ENCODE measurements around the gene DNAJC9. TPM values are rescaled to one million over a fixed set of nuclear protein-coding genes. Genes with fewer than 3 reads are reported as not detected.

DNAJC9 gene
- total RNA-seq, 1 experiment from 2014 or later = 42.5 TPM

DNA sequence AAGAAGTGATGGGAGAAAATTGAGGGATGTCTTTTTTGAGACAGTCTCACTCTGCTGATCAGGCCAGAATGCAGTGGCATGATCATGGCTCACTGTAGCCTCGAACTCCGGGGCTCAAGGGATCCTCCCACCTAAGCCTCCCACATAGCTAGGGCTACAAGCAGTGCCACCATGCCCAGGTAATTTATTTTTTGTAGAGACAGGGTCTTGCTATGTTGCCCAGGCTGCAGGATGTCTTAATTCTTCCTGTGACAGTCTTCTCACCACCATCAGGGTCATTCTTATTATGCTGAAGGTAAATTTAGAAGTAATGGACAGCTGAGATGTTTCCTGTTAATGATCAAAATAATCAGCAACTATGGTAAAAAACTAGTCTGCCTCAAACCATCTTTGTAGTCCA lies 7.1 kb downstream of the DNAJC9 start:
- no peak for DNase-seq (ENCODE audit: extremely low read depth, low read depth)

DNA sequence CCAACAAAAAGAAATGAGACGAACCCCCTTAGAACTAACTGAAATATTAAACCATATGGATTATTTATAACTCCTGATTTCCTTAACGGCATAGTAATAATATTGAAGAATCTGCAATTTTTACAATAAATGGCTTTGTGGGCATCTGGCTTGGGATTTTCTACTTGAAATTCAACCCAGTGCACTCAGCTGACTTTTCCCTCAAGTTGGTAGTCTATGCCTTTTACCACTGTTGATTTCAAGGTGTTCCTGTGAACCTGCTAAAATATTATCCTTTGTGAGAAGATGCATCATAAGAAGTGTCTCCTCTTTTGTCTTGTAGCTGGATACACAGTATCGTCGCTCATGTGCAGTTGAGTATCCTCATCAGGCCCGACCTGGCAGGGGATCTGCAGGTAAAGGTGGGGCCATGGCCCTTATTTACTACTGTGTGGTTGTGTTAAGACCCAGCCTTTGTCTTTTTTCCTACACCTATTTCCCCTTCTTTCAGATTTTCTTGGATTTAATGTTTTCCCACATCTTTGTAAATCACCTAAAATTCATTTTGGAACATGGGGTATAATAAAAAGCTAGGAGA lies 8.0 kb downstream of the DNAJC9 start:
- no peak for DNase-seq (ENCODE audit: extremely low read depth, low read depth)

DNA sequence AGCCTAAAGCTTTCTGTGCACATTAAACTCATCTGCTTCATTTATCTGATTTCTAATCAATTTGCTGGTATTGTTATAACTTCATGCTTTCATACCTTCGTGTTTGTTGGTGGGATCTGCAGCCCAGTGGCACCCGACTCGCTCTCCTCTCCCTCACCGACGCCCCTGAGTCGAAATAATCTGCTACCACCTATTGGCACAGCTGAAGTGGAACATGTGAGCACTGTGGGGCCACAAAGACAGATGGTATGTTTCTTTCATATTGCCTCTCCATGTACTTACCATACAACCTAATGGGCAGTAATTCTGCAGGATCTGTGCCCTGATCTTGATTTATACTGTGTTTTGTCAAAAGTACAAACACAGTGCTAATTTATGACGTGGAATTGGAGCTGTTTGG lies 12.4 kb downstream of the DNAJC9 start:
- no peak for DNase-seq (ENCODE audit: extremely low read depth, low read depth)

DNA sequence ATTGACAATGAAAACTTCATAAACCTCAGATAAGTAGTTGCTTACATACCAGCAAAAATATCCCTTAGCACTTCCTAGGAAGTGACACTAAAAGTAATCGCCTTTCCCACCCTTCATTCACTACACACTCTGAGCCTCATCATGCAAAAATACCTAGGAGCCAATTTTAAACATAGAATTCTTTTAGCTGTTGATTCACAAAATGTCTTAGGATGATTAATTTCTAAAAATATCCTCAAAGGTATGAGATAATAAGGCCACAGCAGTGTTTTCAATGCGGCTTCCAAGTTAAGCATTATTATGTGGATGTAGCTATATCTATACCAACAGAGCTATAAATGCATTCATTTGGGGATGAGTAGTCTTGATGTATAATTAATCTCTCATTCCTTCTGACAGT lies 13.2 kb downstream of the DNAJC9 start:
- no peak for DNase-seq (ENCODE audit: extremely low read depth, low read depth)

DNA sequence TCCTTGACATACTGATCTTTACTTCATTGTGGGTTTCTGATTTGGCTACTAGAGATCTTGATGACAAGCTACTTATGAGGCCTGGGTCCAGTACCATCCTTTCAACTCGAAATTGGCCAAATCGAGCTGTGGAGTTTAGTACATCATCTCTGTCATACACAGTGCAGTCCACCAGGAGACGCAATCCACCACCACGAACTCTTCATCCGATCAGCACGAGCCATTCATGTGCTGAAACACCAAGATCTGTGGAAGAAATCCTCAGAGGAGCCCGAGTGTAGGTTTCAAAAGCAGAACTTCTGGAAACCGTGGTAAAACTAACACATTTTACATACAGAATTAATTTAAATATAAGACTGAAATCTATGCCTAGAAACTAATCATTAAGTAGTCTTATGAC lies 14.2 kb downstream of the DNAJC9 start:
- no peak for DNase-seq (ENCODE audit: extremely low read depth, low read depth)

DNA sequence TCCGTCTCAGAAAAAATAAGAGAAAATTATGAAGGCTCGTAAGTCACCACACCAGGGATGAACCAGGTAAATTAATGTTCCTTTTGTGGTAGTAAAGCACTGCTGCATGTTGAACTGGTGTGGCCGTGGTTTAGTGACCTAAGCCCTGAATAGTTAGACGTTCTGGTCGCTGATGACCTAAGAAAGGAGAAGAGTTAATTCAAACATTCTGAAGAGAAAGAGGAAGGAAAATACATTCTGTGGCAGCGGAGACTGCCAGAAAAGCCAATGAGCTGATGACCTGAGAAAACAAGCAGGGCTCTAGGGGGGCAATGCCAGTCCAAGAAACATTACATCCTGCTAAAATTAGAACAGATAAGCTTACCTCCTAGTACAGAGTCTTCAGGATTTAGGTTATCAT lies 17.5 kb downstream of the DNAJC9 start:
- DNase-seq (ENCODE audit: extremely low read depth, low read depth) = no peak

DNA sequence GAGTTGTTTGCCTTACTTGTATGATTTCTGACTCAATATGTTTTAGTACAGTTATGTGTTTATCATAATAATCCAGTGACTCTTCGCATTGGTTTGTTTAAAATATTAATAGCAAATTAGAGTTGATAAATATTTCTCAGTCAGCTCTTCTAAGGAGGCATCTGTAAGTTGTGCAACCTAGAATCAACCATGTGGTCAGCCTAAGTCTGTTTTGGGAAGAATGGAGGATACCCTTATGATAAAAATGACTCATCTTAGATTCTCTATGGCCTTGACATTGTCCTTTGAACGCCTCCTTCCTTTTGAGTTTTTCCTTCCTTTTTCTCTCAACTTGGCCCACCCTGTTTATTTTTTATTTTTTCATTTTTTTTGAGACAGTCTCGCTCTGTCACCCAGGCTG lies 18.8 kb downstream of the DNAJC9 start:
- DNase-seq (ENCODE audit: extremely low read depth, low read depth) = no peak

DNA sequence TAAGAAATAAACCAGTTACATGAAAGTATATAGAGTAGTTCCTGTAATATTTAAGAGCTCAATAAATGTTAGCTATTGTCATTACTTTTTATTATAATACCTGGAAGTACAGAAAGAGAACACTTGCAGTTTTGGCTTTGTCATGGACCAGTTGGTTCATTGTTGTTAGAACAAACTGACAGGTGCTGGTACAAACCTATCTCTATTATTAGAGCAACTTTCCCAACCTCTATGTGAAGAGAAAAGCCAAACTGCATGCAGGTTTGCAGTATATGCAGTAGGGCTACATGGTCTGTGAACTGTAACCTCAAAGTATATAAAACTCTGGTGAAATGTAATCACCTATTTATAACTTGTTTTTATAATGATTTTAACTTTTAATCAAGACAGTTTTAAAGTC lies 20.4 kb downstream of the DNAJC9 start:
- DNase-seq (ENCODE audit: extremely low read depth, low read depth) = no peak

DNA sequence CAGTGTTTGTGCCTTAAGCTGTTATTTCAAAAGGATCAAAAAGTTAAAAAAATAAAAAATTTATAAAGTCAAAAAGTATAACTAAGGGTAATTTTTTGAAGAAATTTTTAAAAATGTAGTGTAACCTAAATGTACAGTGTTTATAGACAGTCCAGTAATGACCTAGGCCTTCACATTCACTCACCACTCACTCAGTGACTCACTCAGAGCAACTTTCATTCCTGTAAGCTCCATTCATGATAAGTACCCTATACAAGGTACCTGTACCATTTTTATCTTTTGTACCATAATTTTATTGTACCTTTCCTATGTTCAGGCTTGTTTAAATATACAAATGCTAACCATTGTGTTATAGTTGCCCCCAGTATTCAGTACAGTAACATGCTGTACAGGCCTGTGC lies 21.5 kb downstream of the DNAJC9 start:
- no peak for DNase-seq (ENCODE audit: extremely low read depth, low read depth)

DNA sequence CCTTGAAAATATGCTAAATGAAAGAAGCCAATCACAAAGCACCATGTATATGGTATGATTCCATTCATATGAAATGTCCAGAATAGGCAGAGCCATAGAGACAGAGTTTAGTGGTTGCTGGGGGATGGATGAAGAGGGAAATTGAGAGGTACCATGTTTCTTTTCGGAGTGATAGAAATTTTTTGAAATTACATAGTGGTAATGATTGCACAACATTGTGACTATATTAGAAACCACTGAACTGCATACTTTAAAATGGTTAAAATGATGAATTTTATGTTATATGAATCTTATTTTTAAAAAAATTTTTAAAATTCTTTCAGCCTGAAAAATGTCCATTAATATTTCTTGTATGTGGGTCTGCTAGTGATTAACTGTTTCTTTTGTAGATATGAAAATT lies 26.1 kb downstream of the DNAJC9 start:
- no peak for DNase-seq (ENCODE audit: extremely low read depth, low read depth)

DNA sequence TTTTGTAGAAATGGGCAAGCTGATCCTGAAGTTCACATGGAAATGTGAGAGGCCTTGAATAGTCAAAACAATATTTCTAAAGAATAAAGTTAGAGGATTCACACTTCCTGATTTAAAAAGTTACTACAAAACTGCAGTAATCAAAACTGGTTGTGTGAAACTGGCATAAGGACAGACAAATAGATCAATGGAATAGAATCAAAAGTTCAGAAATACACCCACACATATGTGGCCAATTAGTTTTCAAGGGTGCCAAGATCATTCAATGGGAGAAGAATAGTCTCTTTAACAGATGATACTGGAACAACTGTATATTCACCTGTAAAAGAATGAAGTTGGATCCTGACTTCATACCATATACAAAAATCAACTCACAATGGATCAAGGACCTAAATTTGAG lies 27.7 kb downstream of the DNAJC9 start:
- DNase-seq (ENCODE audit: extremely low read depth, low read depth) = no peak

DNA sequence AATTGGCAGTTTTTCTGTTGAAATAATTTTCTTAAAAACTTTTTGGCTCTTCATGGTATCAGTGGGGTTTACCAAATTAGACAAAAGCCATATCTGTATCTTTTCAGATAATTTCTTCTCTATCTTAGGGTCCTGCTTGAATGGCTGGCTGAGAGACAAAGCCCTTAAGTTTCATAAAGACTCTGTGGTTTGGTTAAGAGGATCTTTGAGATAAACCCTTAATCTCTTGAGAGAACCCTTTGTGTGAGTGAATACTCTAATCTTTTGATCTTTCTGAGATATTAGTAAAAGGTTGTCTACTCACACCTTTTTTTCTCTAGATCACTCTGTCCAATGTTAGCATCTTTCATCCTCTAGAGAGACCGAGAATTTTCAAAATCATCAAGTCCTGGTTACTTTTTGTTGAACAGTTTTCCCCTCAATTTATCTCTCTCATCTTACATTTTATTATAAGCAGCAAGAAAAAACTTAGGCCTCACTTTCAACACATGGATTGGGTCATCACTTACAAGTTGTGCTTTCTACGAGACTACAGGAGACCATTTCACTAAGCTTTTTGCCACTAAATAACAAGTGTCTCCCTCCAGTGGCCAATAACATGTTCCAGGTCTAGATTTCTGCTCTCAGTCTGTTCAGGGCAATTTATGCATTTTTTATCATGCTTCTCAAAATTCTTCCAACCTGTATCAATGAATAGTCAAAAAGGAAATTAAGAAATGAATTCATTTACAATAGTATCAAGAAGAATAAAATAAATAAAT lies 28.4 kb downstream of the DNAJC9 start:
- peak; percentile 24 for DNase-seq (ENCODE audit: extremely low read depth, low read depth)

DNA sequence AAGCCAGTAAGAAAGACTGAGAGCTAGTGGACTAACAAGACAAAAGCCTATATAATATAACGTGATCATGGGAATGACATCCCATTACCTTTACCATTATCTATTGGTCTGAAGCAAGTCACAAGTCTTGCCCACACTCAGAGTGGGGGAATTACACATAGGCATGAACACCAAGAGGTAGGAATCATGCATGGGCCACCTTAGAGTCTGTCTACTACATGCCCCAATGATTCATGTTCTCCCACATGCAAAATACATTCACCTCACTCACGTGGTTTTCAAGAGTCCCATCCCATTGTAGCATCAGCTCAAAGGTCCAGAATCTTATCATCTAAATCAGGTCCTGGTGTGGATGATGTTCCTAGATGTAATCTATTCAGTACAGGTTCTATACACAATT lies 29.4 kb downstream of the DNAJC9 start:
- no peak for DNase-seq (ENCODE audit: extremely low read depth, low read depth)

DNA sequence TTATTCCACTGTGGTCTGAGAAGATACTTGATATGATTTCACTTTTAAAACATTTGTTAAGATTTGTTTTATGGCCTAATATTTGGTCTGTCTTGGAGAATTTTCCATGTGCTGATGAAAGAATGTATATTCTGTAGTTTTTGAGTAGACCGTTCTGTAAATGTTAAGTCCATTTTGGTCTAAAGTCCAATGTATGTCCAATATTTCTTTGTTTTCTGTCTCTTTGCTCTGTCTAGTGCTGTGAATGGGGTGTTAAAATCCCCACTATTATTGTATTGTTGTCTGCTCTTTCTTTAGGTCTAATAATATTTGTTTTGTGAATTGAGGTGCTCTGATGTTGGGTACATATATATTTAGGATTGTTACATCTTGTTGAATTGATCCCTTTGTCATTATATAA lies 31.3 kb downstream of the DNAJC9 start:
- DNase-seq (ENCODE audit: extremely low read depth, low read depth) = no peak

DNA sequence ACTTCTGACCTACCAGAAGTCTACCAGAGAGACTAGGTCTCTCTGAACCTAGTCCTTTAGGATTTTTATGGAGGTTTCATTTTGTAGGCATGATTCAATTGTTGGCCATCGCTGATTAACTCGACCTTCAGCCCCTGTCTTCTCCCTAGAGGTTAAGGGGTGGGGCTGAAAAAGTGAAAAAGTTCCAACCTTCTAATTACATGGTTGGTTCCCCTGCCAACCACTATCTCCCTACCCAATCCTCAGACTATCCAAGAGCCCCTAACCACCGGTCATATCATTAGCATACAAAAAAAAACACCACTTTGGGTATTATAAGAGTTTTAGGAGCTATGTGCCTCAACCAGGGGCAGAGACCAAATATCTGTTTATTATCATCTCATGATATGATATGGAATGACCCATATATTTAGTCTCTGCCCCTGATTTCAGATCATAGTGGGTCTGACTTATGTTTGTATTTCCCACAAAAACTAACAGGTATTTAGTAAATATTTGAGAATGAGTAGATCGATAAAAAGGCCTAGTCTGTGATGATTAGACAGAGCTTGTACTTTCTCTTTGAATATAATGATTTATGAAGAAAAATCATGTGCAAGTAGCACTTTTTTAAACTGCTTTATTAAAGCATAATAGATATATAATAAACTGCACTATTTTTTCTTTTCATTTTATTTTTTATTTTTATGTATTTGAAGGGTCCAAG lies 35.8 kb downstream of the DNAJC9 start:
- DNase-seq (ENCODE audit: extremely low read depth, low read depth) = no peak

DNA sequence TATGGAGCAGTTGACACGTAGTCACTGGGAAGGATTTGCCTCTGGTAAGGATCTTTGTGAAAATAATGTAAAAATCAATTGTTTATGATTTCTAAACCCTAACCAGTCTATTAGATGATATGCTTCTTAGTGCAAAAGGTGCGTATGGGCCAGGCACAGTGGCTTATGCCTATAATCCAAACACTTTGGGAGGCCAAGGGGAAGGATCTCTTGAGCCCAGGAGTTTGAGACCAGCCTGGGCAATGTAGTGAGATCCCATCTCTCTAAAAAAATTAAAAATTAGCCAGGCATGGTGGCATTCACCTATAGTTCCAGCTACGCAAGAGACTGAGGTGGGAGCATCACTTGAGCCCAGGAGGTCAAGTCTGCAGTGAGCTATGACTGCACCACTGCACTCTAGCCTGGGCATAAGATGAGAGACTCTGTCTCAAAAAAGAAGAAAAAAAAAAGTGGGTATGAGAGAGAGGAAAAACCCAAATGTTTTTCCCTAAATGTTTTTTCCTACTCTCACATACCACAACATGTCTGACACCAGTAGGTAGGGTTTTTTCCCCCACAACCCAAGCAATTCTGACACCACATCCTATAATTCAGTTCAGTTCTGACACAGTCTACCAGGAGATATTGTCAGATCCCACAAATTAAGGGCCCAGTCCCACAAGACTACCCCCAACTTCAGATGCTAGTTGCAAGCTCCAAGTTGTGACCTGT lies 36.5 kb downstream of the DNAJC9 start:
- no peak for DNase-seq (ENCODE audit: extremely low read depth, low read depth)

DNA sequence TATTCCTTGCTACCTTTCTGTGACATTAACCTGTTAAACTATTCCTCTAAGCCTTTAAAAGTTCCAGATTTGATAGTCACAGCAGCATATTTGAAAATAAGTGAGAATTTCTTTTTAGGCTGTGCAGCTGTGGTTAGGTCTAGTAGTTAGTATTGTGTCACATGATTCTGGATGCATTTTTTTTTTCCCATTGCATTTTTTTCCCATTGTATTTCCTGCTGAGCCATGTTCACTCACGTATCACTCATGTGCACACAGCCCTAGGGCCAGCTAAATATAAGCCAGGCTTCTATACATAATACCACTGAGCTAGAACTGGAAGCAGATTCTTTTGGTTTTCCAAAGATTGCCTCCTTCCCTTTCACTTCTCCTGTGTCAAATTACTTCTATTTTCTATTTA lies 37.4 kb downstream of the DNAJC9 start:
- no peak for DNase-seq (ENCODE audit: extremely low read depth, low read depth)

DNA sequence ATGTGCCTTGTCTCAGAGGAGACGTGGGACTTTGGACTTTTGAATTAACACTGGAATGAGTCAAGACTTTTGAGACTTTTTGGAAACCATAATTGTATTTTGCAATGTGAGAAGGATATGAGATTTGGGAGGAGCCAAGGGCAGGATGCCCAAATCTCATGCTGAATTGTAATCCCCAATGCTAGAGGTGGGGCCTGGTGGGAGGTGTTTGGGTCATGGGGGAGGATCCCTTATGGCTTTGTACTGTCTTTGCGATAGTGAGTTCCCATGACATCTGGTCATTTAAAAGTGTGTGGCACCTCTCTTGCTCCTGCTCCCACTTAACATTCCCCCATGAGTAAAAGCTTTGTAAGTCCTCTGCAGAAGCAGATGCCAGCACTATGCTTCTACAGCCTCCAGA lies 39.2 kb downstream of the DNAJC9 start:
- DNase-seq (ENCODE audit: extremely low read depth, low read depth) = no peak

DNA sequence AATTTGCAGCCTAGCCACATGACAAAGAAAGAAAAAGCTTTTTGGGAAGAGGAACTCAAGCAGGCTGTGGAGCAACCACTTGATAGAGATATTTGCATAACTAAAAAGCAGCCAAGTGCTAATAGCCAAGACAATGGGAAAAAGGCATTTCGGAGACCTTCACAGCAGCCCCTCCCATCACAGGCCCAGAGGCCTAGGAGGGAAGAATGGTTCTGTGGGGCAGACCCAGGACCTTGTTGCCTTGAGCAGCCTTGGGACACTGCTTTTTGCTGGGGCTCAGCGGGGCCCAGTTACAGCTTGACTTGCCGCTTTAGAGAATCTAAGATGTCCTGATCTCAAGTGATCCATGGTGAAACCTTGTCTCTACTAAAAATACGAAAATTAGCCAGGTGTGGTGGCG lies 40.7 kb downstream of the DNAJC9 start:
- DNase-seq (ENCODE audit: extremely low read depth, low read depth) = no peak

DNA sequence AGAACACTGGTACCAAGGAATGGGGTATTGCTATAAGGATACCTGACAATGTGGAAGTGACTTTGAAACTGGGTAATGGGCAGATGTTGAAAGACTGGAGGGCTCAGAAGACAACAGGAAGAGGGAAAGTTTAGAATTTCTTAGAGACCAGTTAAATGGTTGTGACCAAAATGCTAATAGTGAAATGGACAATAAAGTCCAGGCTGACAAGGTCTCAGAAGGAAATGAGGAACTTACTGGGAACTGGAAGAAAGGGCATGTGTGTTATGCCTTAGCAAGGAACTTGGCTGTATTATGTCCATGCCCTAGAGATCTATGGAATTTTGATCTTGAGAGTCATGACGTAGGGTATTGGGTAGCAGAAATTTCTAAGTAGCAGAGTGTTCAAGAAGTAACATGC lies 41.2 kb downstream of the DNAJC9 start:
- DNase-seq (ENCODE audit: extremely low read depth, low read depth) = no peak

DNA sequence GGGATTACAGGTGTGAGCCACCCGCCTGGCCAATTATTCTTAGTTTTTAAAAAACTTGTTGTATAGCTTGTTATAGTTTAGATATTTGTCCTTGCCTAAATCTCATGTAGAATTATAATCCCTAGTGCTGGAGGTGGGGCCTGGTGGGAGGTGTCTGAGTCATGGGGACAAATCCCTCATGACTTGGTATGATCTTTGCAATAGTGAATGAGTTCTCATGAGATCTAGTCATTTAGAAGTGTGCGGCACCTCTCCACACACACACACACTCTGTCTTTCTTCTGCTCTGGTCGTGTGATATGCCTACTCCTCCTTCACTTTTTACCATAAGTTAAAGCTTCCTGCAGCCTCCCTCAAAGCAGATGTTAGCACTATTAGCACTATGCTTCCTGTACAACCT lies 42.0 kb downstream of the DNAJC9 start:
- no peak for DNase-seq (ENCODE audit: extremely low read depth, low read depth)

Measured in NCI-H460 (cell line).